Measurements from ENCODE around the gene FAM170B. TPM values are rescaled to one million over a fixed set of nuclear protein-coding genes. Genes with fewer than 3 reads are reported as not detected.
A peak's percentile ranks its signal among the peaks of the same experiment; 100 is the strongest.

The FAM170B gene
- total and polyA plus RNA-seq, 10 donors = 0.05 to 0.06 TPM; not detected in 8

- intact Hi-C loops (cut with DNase I; ENCODE audit: low total_unique reads) = no loop called here
- WGBS, 5 donors = 90 to 97% (median 95%) methylated on average over 3 to 8 of the region's 8 CpGs
- TF ChIP-seq, protein P1, sequence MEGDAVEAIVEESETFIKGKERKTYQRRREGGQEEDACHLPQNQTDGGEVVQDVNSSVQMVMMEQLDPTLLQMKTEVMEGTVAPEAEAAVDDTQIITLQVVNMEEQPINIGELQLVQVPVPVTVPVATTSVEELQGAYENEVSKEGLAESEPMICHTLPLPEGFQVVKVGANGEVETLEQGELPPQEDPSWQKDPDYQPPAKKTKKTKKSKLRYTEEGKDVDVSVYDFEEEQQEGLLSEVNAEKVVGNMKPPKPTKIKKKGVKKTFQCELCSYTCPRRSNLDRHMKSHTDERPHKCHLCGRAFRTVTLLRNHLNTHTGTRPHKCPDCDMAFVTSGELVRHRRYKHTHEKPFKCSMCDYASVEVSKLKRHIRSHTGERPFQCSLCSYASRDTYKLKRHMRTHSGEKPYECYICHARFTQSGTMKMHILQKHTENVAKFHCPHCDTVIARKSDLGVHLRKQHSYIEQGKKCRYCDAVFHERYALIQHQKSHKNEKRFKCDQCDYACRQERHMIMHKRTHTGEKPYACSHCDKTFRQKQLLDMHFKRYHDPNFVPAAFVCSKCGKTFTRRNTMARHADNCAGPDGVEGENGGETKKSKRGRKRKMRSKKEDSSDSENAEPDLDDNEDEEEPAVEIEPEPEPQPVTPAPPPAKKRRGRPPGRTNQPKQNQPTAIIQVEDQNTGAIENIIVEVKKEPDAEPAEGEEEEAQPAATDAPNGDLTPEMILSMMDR (IDR thresholded peaks at IDR 0.05 in 8 of 11, conservative IDR thresholded peaks at IDR 0.05 in 3 of 11) = no peak
- TF ChIP-seq POLR2AphosphoS5 (IDR thresholded peaks at IDR 0.05) = no peak
- TF ChIP-seq POLR2A (IDR thresholded peaks at IDR 0.05) = no peak
Observed at GRCh38 chr10:49175587-49176309, 41.9 kb upstream of the FAM170B start.

DNA sequence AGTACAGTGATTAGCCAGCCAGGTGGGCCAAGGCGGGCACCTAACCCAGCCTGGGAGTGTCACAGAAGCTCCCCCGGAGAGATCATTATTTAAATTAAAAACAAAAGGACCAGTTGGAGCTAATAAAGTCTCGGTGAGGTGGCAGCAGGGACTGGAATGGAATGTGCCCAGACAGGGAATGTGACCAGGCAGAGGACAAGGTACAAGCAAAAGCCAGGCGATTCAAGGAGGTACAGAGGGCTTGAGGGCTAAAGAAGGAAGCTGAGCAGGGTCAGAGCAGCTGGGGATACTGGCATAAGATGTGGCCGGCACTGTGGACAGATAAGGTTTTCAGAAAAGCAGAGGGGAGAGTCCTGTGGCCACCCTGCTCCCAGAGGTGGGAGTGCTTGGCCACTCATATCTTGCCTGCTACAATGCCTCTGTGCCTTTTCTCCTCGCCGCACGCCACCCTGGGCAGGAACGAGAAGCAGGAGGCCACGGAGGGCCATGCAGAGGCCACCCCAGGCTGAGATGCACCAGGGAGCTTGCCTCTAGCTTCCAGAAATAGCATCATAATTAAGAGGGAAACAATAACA lies 41.2 kb upstream of the FAM170B start:
- no peaks in the 10 kb centered on the region for H3K36me3 ChIP-seq
- WGBS, 5 donors = 87 to 97% (median 94%) methylated on average over 10 of the region's 10 CpGs
- H3K4me3 ChIP-seq = no peak overlapping the region
- H3K9me3 ChIP-seq = no peaks in the 10 kb centered on the region
- DNase-seq = no peak
- peaks cover 13 to 82% (median 55%) of the 10 kb centered on the region in 6 donors for H3K4me1 ChIP-seq
- TF ChIP-seq, protein P1 (IDR thresholded peaks at IDR 0.05 in 8 of 11, conservative IDR thresholded peaks at IDR 0.05 in 3 of 11) = no peak
- TF ChIP-seq POLR2A (IDR thresholded peaks at IDR 0.05) (no peak), POLR2AphosphoS5 (IDR thresholded peaks at IDR 0.05) (no peak)
- no peaks in the 10 kb centered on the region for H3K27me3 ChIP-seq (replicated peaks in 1 of 7)
- H3K27ac ChIP-seq = no peak overlapping the region
- intact Hi-C loops (cut with DNase I; ENCODE audit: low total_unique reads) = no loop called here

More at GRCh38 chr10:49175587-49176309, 41.9 kb upstream of the FAM170B start:
- DNase-seq = peak; percentile 72
- Histone ChIP-seq H3K9me3 (no peaks in the 10 kb centered on the region), H3K4me1 (peaks cover 13 to 89% (median 58%) of the 10 kb centered on the region in 6 donors), H3K4me3 (no peak overlapping the region), H3K27me3 (replicated peaks in 1 of 7) (no peaks in the 10 kb centered on the region), H3K27ac (peak overlapping the region in 1 of 8 donors; percentile 75), H3K36me3 (no peaks in the 10 kb centered on the region)

GRCh38 chr10:49174261-49174925 lies 40.6 kb upstream of the FAM170B start:
- 58 to 62% (median 59%) methylated on average over 15 of the region's 15 CpGs for WGBS, 5 donors
- no peaks in the 10 kb centered on the region for H3K9me3 ChIP-seq
- peak; percentile 66 for DNase-seq
- intact Hi-C loops (cut with DNase I; ENCODE audit: low total_unique reads) = no loop called here
- TF ChIP-seq POLR2A (IDR thresholded peaks at IDR 0.05) = no peak
- TF ChIP-seq POLR2AphosphoS5 (IDR thresholded peaks at IDR 0.05) = no peak
- TF ChIP-seq, protein P1 (IDR thresholded peaks at IDR 0.05 in 8 of 11, conservative IDR thresholded peaks at IDR 0.05 in 3 of 11) = no peak
- peak overlapping the region in 1 of 8 donors; percentile 40 for H3K27ac ChIP-seq
- no peak overlapping the region for H3K4me3 ChIP-seq
- no peaks in the 10 kb centered on the region for H3K27me3 ChIP-seq (replicated peaks in 1 of 7)
- no peaks in the 10 kb centered on the region for H3K36me3 ChIP-seq
- peaks cover 13 to 76% (median 52%) of the 10 kb centered on the region in 6 donors for H3K4me1 ChIP-seq

DNA sequence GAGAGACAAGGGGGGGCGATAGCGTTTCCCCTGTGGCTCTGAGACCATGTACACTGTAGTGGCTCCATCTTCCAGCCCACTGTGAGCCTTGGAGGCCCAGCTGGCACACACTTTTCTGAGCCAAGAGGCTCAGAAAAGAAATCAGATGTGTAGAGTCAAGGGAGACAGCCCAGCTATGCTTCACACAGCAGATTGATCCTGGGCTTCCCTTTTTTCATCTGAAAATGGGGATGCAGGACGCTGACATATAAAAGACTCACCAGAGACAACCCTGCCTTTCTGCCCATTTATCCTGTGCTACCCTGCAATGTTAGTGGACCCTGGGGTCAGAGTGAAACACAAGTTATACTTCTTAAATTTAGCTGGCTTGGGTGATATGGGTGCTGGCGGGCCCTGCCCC lies 40.0 kb upstream of the FAM170B start:
- Histone ChIP-seq H3K36me3 (no peaks in the 10 kb centered on the region), H3K4me1 (peaks cover 13 to 75% (median 48%) of the 10 kb centered on the region in 6 donors), H3K9me3 (no peaks in the 10 kb centered on the region), H3K27ac (peak overlapping the region in 1 of 8 donors; percentile 40), H3K4me3 (no peak overlapping the region), H3K27me3 (replicated peaks in 1 of 7) (no peaks in the 10 kb centered on the region)
- DNase-seq = no peak
- intact Hi-C loops (cut with DNase I; ENCODE audit: low total_unique reads) = no loop called here
- TF ChIP-seq POLR2A (IDR thresholded peaks at IDR 0.05) (no peak), POLR2AphosphoS5 (IDR thresholded peaks at IDR 0.05) (no peak)
- TF ChIP-seq, protein P1 (IDR thresholded peaks at IDR 0.05 in 8 of 11, conservative IDR thresholded peaks at IDR 0.05 in 3 of 11) = no peak
- 69 to 93% (median 77%) methylated on average over 4 of the region's 4 CpGs for WGBS, 5 donors
